Keratinocyte (primary cell): Measurements from ENCODE around the gene FOXM1.

Source experiments
- CTCF ChIP-seq, 3 experiments: IDR thresholded peaks in 1 of 3; conservative IDR thresholded peaks in 1 of 3; optimal IDR thresholded peaks in 1 of 3; 2 replicates in 2 of 3; 3 replicates in 1 of 3; pipeline versions ENCODE3 to v1.5.1; 2011; ENCODE audit warnings: low read length in 3 of 3, mild to moderate bottlenecking in 3 of 3, moderate library complexity in 2 of 3, control low read depth in 1 of 3, inconsistent platforms in 1 of 3; ENCODE audit not compliant: insufficient read depth in 2 of 3; ENCODE audit errors: extremely low read depth in 1 of 3
- EZH2 ChIP-seq: IDR thresholded peaks from one replicate; pipeline ENCODE4 v1.6.1; 2012; ENCODE audit warnings: inconsistent platforms, mild to moderate bottlenecking, low read length, moderate library complexity

GRCh38 chr12:2890388-2891239 lies 13.6 kb upstream of the FOXM1 start, which contains the start of gene TULP3:
- peak in 1 of 3 experiments; percentile 10 for TF ChIP-seq CTCF (optimal IDR thresholded peaks at IDR 0.05 in 1 of 3, IDR thresholded peaks at IDR 0.05 in 1 of 3, conservative IDR thresholded peaks at IDR 0.05 in 1 of 3; ENCODE audit: extremely low read depth in 1 of 3, insufficient read depth in 2 of 3, low read length in 3 of 3)
- no peak for TF ChIP-seq EZH2
